Activated T-cell treated with anti-CD3 and anti-CD28 coated beads, Interleukin-2, amount 50 U/mL, for 48 hours (primary cell): ENCODE data around the gene UBE2O.
A peak's percentile ranks its signal among the peaks of the same experiment; 100 is the strongest.

Experiments
- DNase-seq, 2 experiments: peaks; one replicate each; pipeline ENCODE4 v3.0.0-alpha.2; 2020

The UBE2O gene

DNA sequence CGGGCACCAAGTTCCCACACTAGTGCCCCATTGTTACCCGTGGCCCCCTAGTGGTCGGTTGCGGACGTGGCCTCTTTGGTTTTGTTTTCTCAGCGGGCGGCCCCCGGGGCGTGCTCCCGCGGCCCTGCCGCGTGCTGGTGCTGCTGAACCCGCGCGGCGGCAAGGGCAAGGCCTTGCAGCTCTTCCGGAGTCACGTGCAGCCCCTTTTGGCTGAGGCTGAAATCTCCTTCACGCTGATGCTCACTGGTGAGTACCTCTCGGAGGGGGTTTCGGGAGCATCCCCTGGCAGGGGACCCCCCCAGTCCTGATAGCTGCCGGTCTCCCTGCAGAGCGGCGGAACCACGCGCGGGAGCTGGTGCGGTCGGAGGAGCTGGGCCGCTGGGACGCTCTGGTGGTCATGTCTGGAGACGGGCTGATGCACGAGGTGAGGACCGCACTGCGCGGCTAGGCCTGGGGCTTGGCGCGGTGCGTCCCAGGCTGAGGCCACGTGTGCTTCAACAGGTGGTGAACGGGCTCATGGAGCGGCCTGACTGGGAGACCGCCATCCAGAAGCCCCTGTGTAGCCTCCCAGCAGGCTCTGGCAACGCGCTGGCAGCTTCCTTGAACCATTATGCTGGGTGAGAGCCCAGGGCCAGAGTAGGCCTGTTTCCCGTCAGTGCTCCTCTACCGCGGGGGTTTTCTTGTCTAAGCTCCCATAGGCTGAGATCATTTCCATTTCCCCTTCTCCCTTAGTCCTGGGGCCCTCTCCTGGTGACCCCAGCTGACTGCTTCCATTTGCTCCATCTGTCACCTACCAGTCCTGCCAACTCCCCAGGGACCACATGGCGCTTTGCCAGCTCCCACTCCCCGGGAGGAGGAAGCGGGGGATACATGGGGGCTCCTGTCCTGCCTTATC is 66.8 kb downstream of the UBE2O start:
- peak; percentile 93 to 94 for DNase-seq

DNA sequence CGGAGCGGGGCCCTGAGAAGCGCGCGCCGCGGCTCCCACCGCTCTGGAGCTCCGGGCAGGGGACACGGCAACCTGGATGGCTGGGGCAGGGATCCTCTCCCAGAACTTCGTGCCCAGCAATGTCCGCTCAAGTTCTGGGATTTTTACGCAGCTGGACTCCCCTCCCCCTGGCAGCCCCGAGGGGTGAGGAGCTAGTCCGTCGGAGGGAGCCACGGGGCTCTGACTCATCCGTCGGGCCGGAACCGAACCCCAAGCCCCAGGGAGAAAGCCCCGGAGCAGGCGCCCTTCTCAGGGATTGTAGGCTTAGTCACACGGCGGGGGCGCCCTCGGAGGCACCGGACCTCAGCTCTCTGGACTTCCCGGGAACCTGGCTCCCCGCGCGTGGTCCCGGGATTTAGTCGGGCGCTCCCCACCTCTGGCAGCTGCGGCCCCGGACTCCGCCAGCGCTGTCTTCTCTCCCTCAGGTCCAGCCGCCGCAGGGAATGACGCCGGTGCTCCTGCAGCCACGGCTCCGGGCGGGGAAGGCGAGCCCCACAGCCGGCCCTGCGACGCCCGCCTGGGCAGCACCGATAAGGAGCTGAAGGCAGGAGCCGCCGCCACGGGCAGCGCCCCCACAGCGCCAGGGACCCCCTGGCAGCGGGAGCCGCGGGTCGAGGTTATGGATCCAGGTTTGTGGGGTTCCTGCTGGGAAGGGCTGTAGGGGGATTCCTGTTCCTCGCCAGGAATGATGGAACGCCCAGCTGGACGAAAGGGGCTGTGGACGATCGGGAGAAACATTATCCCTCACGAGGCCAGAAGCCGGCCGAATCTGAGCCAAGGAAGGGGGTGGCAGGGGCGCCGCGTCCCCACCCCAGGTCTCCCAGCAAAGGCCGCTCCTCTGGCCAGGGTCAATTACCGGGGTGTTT is 67.7 kb downstream of the UBE2O start:
- DNase-seq = peak; percentile 61 to 65

DNA sequence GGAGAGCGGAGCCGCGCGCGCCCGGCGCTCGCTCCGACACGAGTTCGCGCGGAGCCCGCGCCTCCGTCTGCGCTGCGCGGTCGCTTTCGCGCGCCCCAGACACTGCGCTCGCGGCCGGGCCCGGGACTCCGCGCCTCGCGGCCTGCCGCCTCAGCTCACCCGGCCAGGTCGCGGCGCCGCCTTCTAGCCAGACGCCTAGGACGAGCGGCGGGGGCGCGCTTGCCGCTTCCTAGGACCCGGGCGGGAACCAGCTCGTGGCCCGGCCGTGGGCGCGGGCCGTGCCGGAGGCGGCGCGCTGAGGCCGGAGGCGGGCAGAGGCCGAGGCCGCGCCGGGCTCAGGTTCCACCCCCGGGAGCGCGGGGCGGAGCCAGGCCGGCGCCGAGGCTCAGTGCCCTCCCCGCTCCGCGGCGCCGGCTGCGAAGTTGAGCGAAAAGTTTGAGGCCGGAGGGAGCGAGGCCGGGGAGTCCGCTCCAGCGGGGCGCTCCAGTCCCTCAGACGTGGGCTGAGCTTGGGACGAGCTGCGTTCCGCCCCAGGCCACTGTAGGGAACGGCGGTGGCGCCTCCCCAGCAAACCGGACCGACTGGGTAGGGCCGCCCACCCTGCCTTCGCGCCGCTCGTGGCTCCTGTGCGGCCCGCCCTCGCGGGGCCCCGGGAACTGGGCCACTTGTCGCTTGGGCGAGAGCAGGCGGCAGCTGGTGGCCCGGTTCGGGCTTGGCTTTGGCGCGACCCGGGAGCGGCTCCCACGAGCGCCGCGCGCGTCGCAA is 68.5 kb downstream of the UBE2O start, which contains the start of gene SPHK1:
TSS of gene SPHK1 (plus strand) at position 388 of the 765 bp plus-strand sequence. CDS start 1,036 bp downstream, outside the sequence.
- peak; percentile 83 to 87 for DNase-seq

DNA sequence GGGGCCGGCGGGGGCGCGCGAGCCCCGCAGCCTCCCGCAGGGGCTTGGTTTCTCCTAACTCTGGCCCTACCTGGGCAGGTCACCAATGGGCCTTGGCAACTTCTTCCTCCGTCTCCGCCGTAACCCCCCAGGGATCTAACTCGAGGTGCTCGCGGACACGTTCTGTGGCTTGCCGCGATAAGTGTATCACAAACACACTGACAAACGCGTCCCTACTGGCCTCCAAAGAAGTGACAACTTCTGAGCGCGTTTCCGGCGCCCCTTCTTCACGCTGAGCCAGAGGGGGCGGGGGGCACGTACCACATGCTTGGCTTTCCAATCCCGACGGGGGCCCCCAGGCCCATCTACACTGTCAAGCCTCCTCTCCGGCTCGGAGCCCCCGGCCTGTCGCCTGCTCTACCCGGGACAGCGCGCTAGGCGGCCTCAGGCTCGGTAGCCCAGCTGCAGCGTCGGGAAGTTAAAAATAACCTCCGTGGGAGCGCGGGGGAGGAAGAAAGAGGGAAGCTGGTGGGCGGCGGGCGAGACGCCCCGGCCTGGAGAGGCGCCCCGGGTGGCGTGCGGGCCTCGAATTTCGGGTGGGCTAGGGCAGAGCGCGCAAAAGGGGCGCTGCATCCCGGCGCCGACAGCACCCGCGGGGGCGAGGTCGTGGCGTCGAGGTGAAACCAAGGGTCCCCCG is 69.3 kb downstream of the UBE2O start:
- peak; percentile 80 to 82 for DNase-seq

DNA sequence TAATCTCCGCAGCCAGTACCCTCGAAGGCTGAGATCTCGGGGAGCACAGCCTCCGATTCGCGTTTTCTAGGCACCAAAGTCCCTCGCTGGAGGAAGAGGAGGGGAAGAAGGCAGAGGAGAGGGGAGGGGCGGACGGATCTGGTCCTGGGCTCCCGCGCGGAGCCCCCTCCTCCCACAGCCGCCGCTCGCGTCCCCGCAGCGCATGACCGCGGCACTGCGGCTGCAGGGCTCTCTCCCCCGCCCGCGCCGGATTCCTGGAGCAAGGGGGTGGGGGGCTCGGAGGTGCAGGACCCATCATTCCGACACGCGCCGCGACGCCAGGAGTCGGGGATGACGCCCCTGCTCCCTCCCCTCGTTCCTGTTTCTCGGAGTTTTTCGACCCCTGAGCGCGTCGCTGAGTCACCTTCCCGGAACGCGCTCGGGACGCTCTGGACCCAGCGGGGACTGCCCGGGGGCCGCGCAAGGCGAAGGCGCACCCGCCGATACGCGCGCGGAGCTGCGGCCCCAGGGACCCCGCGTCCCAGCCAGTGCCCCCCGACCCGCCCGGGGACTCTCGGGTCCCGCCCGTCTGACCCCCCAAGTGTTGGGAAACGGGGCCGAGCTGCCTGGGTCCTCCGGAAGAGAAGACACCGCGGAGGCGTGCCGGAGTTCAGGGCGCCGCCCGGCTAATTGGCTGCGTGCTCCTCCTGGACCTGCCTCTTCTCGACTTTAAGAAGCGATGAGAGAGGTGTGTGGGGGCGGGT is 70.0 kb downstream of the UBE2O start:
- DNase-seq = peak; percentile 82 to 85

- peak; percentile 45 to 59 for DNase-seq
These were observed 70.6 kb downstream of the UBE2O start for GRCh38 chr17:76382351-76382802.

GRCh38 chr17:76381633-76382350 is 71.2 kb downstream of the UBE2O start:
- DNase-seq = no peak

GRCh38 chr17:76379646-76380376 is 73.1 kb downstream of the UBE2O start:
- no peak for DNase-seq

DNA sequence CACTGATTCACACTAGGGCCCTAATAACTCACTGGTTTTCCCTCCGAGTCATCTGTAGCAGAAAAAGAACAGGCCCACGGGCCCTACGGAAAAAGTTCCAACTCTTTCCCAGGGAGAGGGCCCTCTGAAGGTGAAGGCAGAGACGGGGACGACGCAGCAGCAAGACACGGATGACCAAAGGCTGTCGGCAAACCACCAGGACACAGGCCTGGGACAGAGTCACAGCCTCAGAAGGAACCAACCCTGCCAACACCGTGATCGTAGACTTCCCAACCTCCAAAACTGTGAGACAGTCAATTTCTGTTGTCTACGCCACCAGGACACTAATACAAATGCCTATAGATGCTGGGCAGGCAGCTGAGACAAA is 73.7 kb downstream of the UBE2O start:
- DNase-seq = no peak

GRCh38 chr17:76378548-76379274 is 74.2 kb downstream of the UBE2O start:
- DNase-seq = no peak

GRCh38 chr17:76376318-76377133 is 76.4 kb downstream of the UBE2O start:
- DNase-seq = no peak

GRCh38 chr17:76371656-76372628 is 81.0 kb downstream of the UBE2O start:
- DNase-seq = no peak

GRCh38 chr17:76370261-76370993 is 82.5 kb downstream of the UBE2O start:
- no peak for DNase-seq

GRCh38 chr17:76369804-76370203 is 83.1 kb downstream of the UBE2O start:
- DNase-seq = no peak

GRCh38 chr17:76369379-76369778 is 83.6 kb downstream of the UBE2O start:
- no peak for DNase-seq

GRCh38 chr17:76368545-76368944 is 84.4 kb downstream of the UBE2O start:
- no peak for DNase-seq
